ENCODE measurements around the gene COMMD3.
"Not testable (repeated sequence)": the region's sequence is repeated elsewhere in the genome, so short reads cannot be mapped to it uniquely, and the experiment has no call there.

COMMD3 gene

GRCh38 chr10:22303461-22303860 is 12.7 kb upstream of the COMMD3 start:
- FAIRE-seq: no peak

DNA sequence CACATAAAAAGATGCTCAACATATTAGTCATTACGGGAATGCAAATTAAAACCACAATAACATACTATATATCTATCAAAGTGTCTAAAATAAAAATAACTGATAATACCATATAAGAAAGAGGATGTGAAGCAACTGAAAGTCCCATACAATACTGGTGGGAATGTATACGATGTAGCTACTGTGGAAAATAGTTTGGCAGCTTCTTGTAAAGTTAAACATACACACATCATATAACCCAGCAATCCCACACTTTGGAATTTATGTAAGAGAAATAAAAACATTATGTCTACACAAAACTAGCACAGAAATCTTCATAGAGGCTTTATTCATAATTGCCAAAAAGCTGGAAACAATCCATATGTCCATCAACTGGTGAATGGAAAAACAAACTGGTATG is 10.5 kb upstream of the COMMD3 start:
- FAIRE-seq: no peak
- no peak for DNase-seq (ENCODE audit: insufficient read length, low spot score)
- no peak for TF ChIP-seq TAF1 (IDR thresholded peaks at IDR 0.05; ENCODE audit: low read depth, low read length)
- no peak for TF ChIP-seq PAX5 (IDR thresholded peaks at IDR 0.05; ENCODE audit: insufficient read depth, low read length, severe bottlenecking)
- no peak for TF ChIP-seq SPI1 (IDR thresholded peaks at IDR 0.05; ENCODE audit: low read depth, low read length)
- TF ChIP-seq POLR2AphosphoS5 (IDR thresholded peaks at IDR 0.05; ENCODE audit: low read depth, low read length): no peak
- no peak for TF ChIP-seq POU2F2 (IDR thresholded peaks at IDR 0.05; ENCODE audit: low read depth, low read length)
- TF ChIP-seq POLR2A (IDR thresholded peaks at IDR 0.05; ENCODE audit: low read depth, low read length): no peak

More at GRCh38 chr10:22303461-22303860, 12.7 kb upstream of the COMMD3 start:
- TF ChIP-seq POLR2AphosphoS5 (IDR thresholded peaks at IDR 0.05; ENCODE audit: low read depth, low read length) (no peak), POU2F2 (IDR thresholded peaks at IDR 0.05; ENCODE audit: low read depth, low read length) (no peak), POLR2A (IDR thresholded peaks at IDR 0.05; ENCODE audit: low read depth, low read length) (no peak), PAX5 (IDR thresholded peaks at IDR 0.05; ENCODE audit: insufficient read depth, low read length, severe bottlenecking) (no peak), SPI1 (IDR thresholded peaks at IDR 0.05; ENCODE audit: low read depth, low read length) (no peak), TAF1 (IDR thresholded peaks at IDR 0.05; ENCODE audit: low read depth, low read length) (no peak)
- no peak for DNase-seq (ENCODE audit: insufficient read length, low spot score)

DNA sequence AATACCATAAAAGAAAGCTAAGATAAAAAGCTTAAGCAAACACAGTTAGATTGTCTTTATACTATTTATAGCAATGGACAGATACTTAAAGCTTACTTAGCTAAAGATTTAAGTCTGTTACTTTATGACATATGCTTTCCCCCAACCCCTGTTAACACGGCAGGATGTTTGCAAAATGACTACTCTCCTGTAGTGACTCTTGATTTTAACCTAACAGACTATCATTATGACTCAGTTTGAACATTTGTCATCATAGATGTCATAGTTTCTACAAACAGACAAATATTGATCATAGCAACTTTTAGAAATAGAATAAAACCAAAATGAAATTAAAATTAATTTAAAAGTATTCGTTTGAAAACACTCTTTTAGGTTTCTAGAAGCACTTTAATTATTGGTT is 7.8 kb upstream of the COMMD3 start:
- TF ChIP-seq POU2F2 (IDR thresholded peaks at IDR 0.05; ENCODE audit: low read depth, low read length) (no peak), POLR2AphosphoS5 (IDR thresholded peaks at IDR 0.05; ENCODE audit: low read depth, low read length) (no peak), SPI1 (IDR thresholded peaks at IDR 0.05; ENCODE audit: low read depth, low read length) (no peak), POLR2A (IDR thresholded peaks at IDR 0.05; ENCODE audit: low read depth, low read length) (no peak), TAF1 (IDR thresholded peaks at IDR 0.05; ENCODE audit: low read depth, low read length) (no peak), PAX5 (IDR thresholded peaks at IDR 0.05; ENCODE audit: insufficient read depth, low read length, severe bottlenecking) (no peak)
- FAIRE-seq (peak; percentile 84), DNase-seq (ENCODE audit: insufficient read length, low spot score) (no peak)

DNA sequence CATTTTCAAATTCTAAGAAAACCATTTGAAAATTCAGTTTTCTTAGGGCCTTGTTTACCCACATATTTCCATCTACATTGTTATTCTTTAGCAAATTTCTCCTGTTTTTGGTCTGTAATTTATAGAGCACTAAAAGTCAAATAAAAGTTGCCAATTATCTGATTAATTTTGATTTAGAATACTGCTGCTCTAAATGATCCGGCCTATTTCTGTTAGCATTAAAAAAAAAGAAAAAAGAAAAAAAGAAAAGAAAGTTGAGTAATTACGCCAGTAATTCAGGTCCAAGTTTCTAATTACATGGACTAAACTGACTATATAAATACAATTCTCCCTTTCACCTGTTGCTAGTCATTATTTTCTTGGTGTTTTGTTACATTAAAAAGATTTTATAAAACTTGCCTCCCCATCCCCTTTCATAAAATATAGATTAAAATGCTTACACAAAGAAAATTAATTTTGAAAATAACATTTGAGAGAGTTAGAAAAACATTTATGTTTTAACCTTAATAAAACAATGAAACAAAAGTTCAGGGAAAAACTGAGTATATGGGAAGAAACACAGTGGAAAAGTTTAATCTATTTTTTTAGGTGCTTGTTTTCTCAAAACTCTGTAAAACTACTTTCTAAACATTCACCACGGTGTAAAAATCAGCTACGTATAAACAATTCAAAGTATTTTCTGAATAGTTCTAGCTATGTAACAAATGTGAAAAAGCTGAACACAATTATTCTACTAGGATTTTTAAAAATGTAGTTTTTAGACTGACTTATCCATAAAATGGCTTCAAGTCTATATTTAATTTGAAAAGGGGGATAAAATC is 6.8 kb upstream of the COMMD3 start:
- FAIRE-seq: no peak
- TF ChIP-seq POLR2AphosphoS5 (IDR thresholded peaks at IDR 0.05; ENCODE audit: low read depth, low read length) (no peak), SPI1 (IDR thresholded peaks at IDR 0.05; ENCODE audit: low read depth, low read length) (no peak), POU2F2 (IDR thresholded peaks at IDR 0.05; ENCODE audit: low read depth, low read length) (no peak), PAX5 (IDR thresholded peaks at IDR 0.05; ENCODE audit: insufficient read depth, low read length, severe bottlenecking) (no peak), TAF1 (IDR thresholded peaks at IDR 0.05; ENCODE audit: low read depth, low read length) (no peak), POLR2A (IDR thresholded peaks at IDR 0.05; ENCODE audit: low read depth, low read length) (no peak)

GRCh38 chr10:22310012-22310411 is 6.2 kb upstream of the COMMD3 start:
- not testable (repeated sequence) for DNase-seq (ENCODE audit: insufficient read length, low spot score); FAIRE-seq

More for the DNA sequence above, 6.8 kb upstream of the COMMD3 start:
- DNase-seq (ENCODE audit: insufficient read length, low spot score): no peak

GRCh38 chr10:22310928-22311327 is 5.3 kb upstream of the COMMD3 start:
- FAIRE-seq: no peak
- TF ChIP-seq PAX5 (IDR thresholded peaks at IDR 0.05; ENCODE audit: insufficient read depth, low read length, severe bottlenecking) (no peak), SPI1 (IDR thresholded peaks at IDR 0.05; ENCODE audit: low read depth, low read length) (no peak), POLR2AphosphoS5 (IDR thresholded peaks at IDR 0.05; ENCODE audit: low read depth, low read length) (no peak), POU2F2 (IDR thresholded peaks at IDR 0.05; ENCODE audit: low read depth, low read length) (no peak), POLR2A (IDR thresholded peaks at IDR 0.05; ENCODE audit: low read depth, low read length) (no peak), TAF1 (IDR thresholded peaks at IDR 0.05; ENCODE audit: low read depth, low read length) (no peak)
- no peak for DNase-seq (ENCODE audit: insufficient read length, low spot score)

DNA sequence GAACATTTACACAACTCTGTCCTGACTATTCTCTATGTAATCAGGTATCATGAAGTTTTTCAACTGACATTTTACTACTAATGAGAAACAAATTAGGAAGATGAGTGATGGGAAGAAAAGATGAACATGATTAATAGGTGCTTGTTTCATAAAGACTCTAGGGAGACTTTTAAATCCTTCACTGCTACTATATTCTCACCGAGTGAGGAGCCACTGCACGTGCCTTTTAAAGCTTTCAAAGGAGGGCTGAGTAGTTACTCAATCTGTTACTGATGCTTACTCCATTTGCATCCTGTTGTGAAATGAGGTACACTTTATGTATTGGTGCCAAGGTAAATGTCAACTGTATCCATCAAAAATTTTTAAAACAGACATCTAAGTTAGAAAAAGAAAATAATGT is 1.3 kb upstream of the COMMD3 start:
- TF ChIP-seq SPI1 (IDR thresholded peaks at IDR 0.05; ENCODE audit: low read depth, low read length) (no peak), POLR2AphosphoS5 (IDR thresholded peaks at IDR 0.05; ENCODE audit: low read depth, low read length) (no peak), POLR2A (IDR thresholded peaks at IDR 0.05; ENCODE audit: low read depth, low read length) (no peak), TAF1 (IDR thresholded peaks at IDR 0.05; ENCODE audit: low read depth, low read length) (no peak), PAX5 (IDR thresholded peaks at IDR 0.05; ENCODE audit: insufficient read depth, low read length, severe bottlenecking) (no peak)
- DNase-seq (ENCODE audit: insufficient read length, low spot score): no peak
- peak; percentile 26 for FAIRE-seq

GRCh38 chr10:22315455-22316285 is 518 bp upstream of the COMMD3 start:
- TF ChIP-seq PAX5 (IDR thresholded peaks at IDR 0.05; ENCODE audit: insufficient read depth, low read length, severe bottlenecking) (no peak), POLR2AphosphoS5 (IDR thresholded peaks at IDR 0.05; ENCODE audit: low read depth, low read length) (no peak), POLR2A (IDR thresholded peaks at IDR 0.05; ENCODE audit: low read depth, low read length) (no peak), SPI1 (IDR thresholded peaks at IDR 0.05; ENCODE audit: low read depth, low read length) (no peak)
- DNase-seq (ENCODE audit: insufficient read length, low spot score): no peak
- peak; percentile 41 for FAIRE-seq

GRCh38 chr10:22317076-22317370 is 835 bp downstream of the COMMD3 start:
- DNase-seq (ENCODE audit: insufficient read length, low spot score) (no peak), FAIRE-seq (no peak)
- no peak for TF ChIP-seq SPI1 (IDR thresholded peaks at IDR 0.05; ENCODE audit: low read depth, low read length)
- TF ChIP-seq POLR2AphosphoS5 (IDR thresholded peaks at IDR 0.05; ENCODE audit: low read depth, low read length): no peak
- TF ChIP-seq PAX5 (IDR thresholded peaks at IDR 0.05; ENCODE audit: insufficient read depth, low read length, severe bottlenecking): no peak
- no peak for TF ChIP-seq TAF1 (IDR thresholded peaks at IDR 0.05; ENCODE audit: low read depth, low read length)
- TF ChIP-seq POLR2A (IDR thresholded peaks at IDR 0.05; ENCODE audit: low read depth, low read length): no peak
- TF ChIP-seq POU2F2 (IDR thresholded peaks at IDR 0.05; ENCODE audit: low read depth, low read length): no peak

All from GM12891 (cell line).